ENCODE data around the gene SPATA9. TPM values are rescaled to one million over a fixed set of nuclear protein-coding genes. Genes with fewer than 3 reads are reported as not detected.

SPATA9 gene
- total and polyA plus RNA-seq, 9 of the 15 experiments (the other 6 are each of a cell fraction or from before 2014, with no cell fraction given): 0.16 to 5.5 (median 0.39) TPM; not detected in 3

DNA sequence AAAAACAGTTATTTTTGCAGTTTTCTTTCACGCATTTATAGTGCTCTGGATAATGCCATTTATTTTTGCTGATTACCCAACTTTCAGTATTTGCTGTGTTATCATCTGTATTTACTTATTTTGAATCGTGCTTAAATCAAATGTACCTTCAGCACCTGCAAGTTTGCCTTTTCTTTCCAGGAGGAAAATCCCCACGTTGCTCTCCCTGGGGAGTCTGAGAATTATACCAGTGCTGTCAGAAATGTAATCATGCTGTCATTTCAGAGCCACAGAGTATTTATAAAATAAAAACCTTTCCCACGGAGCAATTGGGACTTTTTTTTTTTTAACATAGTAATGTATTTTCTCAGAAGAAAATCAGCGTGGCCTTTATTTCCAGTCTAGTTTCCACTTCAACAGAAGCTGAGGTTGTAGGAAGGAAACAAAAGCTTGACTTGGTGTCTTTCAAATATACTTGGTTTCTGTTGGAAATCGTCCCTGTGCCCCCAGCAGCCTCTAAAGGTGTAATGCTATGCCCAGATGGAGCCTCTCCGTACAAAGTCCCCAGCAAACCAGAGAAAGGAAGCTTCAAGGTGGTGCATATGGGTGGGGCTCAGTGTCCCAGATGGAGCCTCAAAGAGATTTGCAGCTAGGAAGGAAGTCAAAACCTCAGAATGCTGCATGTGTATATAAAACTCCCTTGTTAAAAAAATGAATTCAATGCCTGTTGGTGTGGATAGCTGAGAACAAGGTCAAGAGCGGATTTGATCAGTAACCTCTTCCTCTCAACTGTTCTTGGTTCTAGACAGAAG is 60.8 kb downstream of the SPATA9 start (continued):
- TF ChIP-seq, protein P1, sequence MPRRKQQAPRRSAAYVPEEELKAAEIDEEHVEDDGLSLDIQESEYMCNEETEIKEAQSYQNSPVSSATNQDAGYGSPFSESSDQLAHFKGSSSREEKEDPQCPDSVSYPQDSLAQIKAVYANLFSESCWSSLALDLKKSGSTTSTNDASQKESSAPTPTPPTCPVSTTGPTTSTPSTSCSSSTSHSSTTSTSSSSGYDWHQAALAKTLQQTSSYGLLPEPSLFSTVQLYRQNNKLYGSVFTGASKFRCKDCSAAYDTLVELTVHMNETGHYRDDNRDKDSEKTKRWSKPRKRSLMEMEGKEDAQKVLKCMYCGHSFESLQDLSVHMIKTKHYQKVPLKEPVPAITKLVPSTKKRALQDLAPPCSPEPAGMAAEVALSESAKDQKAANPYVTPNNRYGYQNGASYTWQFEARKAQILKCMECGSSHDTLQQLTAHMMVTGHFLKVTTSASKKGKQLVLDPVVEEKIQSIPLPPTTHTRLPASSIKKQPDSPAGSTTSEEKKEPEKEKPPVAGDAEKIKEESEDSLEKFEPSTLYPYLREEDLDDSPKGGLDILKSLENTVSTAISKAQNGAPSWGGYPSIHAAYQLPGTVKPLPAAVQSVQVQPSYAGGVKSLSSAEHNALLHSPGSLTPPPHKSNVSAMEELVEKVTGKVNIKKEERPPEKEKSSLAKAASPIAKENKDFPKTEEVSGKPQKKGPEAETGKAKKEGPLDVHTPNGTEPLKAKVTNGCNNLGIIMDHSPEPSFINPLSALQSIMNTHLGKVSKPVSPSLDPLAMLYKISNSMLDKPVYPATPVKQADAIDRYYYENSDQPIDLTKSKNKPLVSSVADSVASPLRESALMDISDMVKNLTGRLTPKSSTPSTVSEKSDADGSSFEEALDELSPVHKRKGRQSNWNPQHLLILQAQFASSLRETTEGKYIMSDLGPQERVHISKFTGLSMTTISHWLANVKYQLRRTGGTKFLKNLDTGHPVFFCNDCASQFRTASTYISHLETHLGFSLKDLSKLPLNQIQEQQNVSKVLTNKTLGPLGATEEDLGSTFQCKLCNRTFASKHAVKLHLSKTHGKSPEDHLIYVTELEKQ (CRISPR knock-in tag; IDR thresholded peaks at IDR 0.05): no peak
- TF ChIP-seq, protein P2, sequence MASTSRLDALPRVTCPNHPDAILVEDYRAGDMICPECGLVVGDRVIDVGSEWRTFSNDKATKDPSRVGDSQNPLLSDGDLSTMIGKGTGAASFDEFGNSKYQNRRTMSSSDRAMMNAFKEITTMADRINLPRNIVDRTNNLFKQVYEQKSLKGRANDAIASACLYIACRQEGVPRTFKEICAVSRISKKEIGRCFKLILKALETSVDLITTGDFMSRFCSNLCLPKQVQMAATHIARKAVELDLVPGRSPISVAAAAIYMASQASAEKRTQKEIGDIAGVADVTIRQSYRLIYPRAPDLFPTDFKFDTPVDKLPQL (IDR thresholded peaks at IDR 0.05; ENCODE audit: extremely low read depth, insufficient read length): no peak
- TF ChIP-seq TEAD1 (CRISPR knock-in tag; IDR thresholded peaks at IDR 0.05): no peak
- TF ChIP-seq, protein P3, sequence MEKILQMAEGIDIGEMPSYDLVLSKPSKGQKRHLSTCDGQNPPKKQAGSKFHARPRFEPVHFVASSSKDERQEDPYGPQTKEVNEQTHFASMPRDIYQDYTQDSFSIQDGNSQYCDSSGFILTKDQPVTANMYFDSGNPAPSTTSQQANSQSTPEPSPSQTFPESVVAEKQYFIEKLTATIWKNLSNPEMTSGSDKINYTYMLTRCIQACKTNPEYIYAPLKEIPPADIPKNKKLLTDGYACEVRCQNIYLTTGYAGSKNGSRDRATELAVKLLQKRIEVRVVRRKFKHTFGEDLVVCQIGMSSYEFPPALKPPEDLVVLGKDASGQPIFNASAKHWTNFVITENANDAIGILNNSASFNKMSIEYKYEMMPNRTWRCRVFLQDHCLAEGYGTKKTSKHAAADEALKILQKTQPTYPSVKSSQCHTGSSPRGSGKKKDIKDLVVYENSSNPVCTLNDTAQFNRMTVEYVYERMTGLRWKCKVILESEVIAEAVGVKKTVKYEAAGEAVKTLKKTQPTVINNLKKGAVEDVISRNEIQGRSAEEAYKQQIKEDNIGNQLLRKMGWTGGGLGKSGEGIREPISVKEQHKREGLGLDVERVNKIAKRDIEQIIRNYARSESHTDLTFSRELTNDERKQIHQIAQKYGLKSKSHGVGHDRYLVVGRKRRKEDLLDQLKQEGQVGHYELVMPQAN (IDR thresholded peaks at IDR 0.05; ENCODE audit: borderline replicate concordance): no peak
- TF ChIP-seq HNRNPH1 (optimal IDR thresholded peaks at IDR 0.05; ENCODE audit: low read depth, low read length): no peak
- TF ChIP-seq RBM22 (IDR thresholded peaks at IDR 0.05; ENCODE audit: low read depth, low read length, poor library complexity, severe bottlenecking): no peak
- TF ChIP-seq KLF13 (tag; IDR thresholded peaks at IDR 0.05; ENCODE audit: borderline replicate concordance, low read depth): no peak
